Spleen (tissue), 11 donors: ENCODE measurements around the gene ZBTB4. TPM values are rescaled to one million over a fixed set of nuclear protein-coding genes. Genes with fewer than 3 reads are reported as not detected.
A peak's percentile ranks its signal among the peaks of the same experiment; 100 is the strongest.

Source experiments
- DNase-seq: peaks from one replicate; pipeline ENCODE4 v3.0.0-alpha.2; 2020
- H3K27ac ChIP-seq, 8 donors: fragments of 200-600 bp; sonication (generic) in 7 of 8; 1 replicate in 4 of 8; 2 replicates in 4 of 8; pipeline versions ENCODE4 v1.5.0 to v1.8.0; 2016 to 2021; ENCODE audit warnings: inconsistent platforms in 4 of 8, mild to moderate bottlenecking in 4 of 8, moderate library complexity in 1 of 8
- H3K27me3 ChIP-seq, 7 donors: fragments of 200-600 bp; sonication (generic) in 6 of 7; replicated peaks in 1 of 7; 1 replicate in 4 of 7; 2 replicates in 3 of 7; pipeline versions ENCODE4 v1.5.0 to v1.8.0; 2016 to 2021; ENCODE audit warnings: inconsistent platforms in 3 of 7, mild to moderate bottlenecking in 1 of 7
- H3K36me3 ChIP-seq, 6 donors: fragments of 200-600 bp; sonication (generic) in 5 of 6; 1 replicate in 4 of 6; 2 replicates in 2 of 6; pipeline versions ENCODE4 v1.5.0 to v1.8.0; 2016 to 2021; ENCODE audit warnings: inconsistent platforms in 2 of 6
- H3K4me1 ChIP-seq, 6 donors: fragments of 200-600 bp; sonication (generic) in 5 of 6; 1 replicate in 3 of 6; 2 replicates in 3 of 6; pipeline versions ENCODE4 v1.5.0 to v1.8.0; 2016 to 2021; ENCODE audit warnings: inconsistent platforms in 3 of 6
- H3K4me3 ChIP-seq, 8 donors: fragments of 200-600 bp; sonication (generic) in 7 of 8; 1 replicate in 4 of 8; 2 replicates in 4 of 8; pipeline versions ENCODE4 v1.5.0 to v1.8.0; 2016 to 2021; ENCODE audit warnings: inconsistent platforms in 4 of 8, mild to moderate bottlenecking in 4 of 8, moderate library complexity in 2 of 8
- H3K9me3 ChIP-seq, 8 donors: fragments of 200-600 bp; sonication (generic) in 7 of 8; 1 replicate in 4 of 8; 2 replicates in 4 of 8; pipeline versions ENCODE4 v1.5.0 to v1.8.0; 2016 to 2021; ENCODE audit warnings: inconsistent platforms in 4 of 8
- POLR2A ChIP-seq, 3 donors: fragments of 450-650 bp; IDR thresholded peaks; one replicate each; pipeline ENCODE4 v1.5.1; 2017; ENCODE audit warnings: antibody characterized with exemption in 3 of 3, mild to moderate bottlenecking in 1 of 3
- POLR2AphosphoS5 ChIP-seq, 3 donors: sonication (generic); formaldehyde crosslinking; IDR thresholded peaks; one replicate each; pipeline ENCODE4 v1.5.1; 2017; ENCODE audit warnings: antibody characterized with exemption in 3 of 3
- WGBS, 5 donors: extraction: QIAGEN DNeasy Blood & Tissue Kit in 3 of 5; methylation state at CpG; one replicate each; pipeline versions ENCODE4 v1.1.5 to v1.1.7; 2013 to 2018; 5-methylcytosine and 5-hydroxymethylcytosine counted together
- intact Hi-C: fragments of 100-400 bp; cut with DNase I; formaldehyde crosslinking; loops from one replicate; pipeline ENCODE4 v1.15.0; 2023; ENCODE audit warnings: low total_unique reads
- polyA plus RNA-seq, 3 donors: library from polyadenylated mRNA; stranded (reverse); fragments of 200-250 nt; gene quantifications; one replicate each; pipeline ENCODE4 v1.2.1, GENCODE V29; 2013
- total RNA-seq, 7 donors: library from RNA; depleted of rRNA in 3 of 7; stranded (reverse); fragments of >200 nt in 3 of 7; fragmentation: NEBNext Ultra II Directional in 4 of 7; extraction: Animal tissue kit (Norgen Biotek cat#: 25700) in 4 of 7; gene quantifications; one replicate each; pipeline versions ENCODE4 v1.1.0 to v1.2.1, GENCODE V29; 2016 to 2021
- TF ChIP-seq, protein P1 (sequence below), 11 experiments: fragments of 200-600 bp in 7 of 11; fragments of 450-650 bp in 4 of 11; sonication (generic) in 4 of 11; IDR thresholded peaks in 8 of 11; conservative IDR thresholded peaks in 3 of 11; 1 replicate in 7 of 11; 2 replicates in 4 of 11; pipeline versions ENCODE4 v1.4.0 to v1.8.0; 2016 to 2021; ENCODE audit warnings: antibody characterized with exemption in 11 of 11, inconsistent platforms in 4 of 11, mild to moderate bottlenecking in 1 of 11
- donor health status: healthy with polysubstance abuse.
- donor health status: DM: no; HTN: no; CAD: no; lungs with moderate emphysema.
- donor health status: DM: no; HTN: no; CAD: no.
- donor health status: Bipolar disorder and iron deficiency.
- donor health status: healthy.
- donor health status: DM: no; HTN: no; CAD: no.
- donor health status: DM: yes; HTN: yes; CAD: no.

The ZBTB4 gene
- total and polyA plus RNA-seq, 10 donors: 10.5 to 68.8 (median 42.2) TPM

DNA sequence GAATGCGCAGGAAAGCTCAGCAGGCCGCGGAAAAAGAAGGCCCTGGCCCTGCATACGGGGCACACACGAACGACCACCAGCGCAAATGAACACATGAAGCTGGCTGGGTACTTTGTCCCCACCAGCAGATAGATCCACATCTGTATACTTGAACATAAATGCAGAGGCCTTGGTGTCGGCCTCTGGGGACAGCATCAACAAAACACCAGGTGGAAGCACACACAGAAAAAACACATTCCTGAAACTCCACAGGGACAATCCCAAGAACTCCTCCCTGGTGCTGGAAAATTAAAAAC lies 606 bp upstream of the ZBTB4 start:
- intact Hi-C loops: no loop called here
- Histone ChIP-seq H3K27me3 (no peaks in the 10 kb centered on the region), H3K4me3 (peak overlapping the region; percentile 66 to 94 (median 83)), H3K36me3 (no peaks in the 10 kb centered on the region), H3K9me3 (no peaks in the 10 kb centered on the region), H3K27ac (peak overlapping the region; percentile 98 to 100 (median 99)), H3K4me1 (peaks cover 25 to 83% (median 70%) of the 10 kb centered on the region in 6 donors)
- WGBS, 5 donors: 8 to 15% (median 12%) methylated on average over 7 to 8 of the region's 8 CpGs
- TF ChIP-seq, protein P1, sequence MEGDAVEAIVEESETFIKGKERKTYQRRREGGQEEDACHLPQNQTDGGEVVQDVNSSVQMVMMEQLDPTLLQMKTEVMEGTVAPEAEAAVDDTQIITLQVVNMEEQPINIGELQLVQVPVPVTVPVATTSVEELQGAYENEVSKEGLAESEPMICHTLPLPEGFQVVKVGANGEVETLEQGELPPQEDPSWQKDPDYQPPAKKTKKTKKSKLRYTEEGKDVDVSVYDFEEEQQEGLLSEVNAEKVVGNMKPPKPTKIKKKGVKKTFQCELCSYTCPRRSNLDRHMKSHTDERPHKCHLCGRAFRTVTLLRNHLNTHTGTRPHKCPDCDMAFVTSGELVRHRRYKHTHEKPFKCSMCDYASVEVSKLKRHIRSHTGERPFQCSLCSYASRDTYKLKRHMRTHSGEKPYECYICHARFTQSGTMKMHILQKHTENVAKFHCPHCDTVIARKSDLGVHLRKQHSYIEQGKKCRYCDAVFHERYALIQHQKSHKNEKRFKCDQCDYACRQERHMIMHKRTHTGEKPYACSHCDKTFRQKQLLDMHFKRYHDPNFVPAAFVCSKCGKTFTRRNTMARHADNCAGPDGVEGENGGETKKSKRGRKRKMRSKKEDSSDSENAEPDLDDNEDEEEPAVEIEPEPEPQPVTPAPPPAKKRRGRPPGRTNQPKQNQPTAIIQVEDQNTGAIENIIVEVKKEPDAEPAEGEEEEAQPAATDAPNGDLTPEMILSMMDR (IDR thresholded peaks at IDR 0.05 in 8 of 11, conservative IDR thresholded peaks at IDR 0.05 in 3 of 11): no peak
- no peak for DNase-seq

DNA sequence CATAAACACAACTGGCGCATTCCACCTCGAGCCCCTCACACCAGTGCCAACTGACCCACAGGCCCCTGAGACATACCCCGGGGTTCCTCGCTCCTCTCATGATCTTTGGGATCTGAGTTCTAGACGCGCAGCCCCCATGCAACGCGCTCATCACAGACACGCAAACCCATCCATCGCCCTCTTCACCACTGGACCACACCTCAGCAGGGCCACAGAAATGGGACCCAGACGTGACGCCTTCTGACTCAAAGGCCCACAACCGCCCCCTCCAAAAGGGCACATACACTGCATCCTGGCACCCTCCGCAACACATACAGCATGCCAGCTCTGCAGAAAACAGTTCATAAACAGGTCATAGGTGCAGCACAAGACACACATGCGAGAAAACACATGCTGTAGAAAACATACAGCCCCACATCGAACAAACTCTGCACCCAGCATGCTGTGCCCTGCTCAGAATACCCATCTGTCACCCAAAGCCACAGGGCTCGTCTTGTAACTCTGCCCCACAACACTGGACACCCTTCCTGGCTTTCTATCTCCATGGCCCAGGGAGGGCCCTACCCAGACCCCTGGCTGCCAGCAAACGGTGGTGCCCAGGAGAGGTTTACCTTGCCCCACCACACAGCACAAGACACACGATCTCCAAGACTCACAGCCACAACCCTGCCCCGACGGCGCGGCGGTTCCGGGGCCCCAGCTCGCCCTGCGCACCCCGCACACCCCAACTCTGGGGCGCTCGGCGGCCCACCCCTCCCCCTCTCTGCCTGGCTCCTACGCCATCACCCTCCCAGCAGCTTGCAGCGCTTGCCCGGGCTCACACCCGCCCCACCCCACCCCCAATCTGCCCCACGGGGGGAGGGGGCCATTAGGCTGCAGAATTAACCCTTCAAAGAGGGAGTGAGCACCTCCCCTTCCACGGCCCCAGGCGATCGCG lies 887 bp downstream of the ZBTB4 start:
- intact Hi-C loops: no loop called here
- peaks cover 0 to 7% (median 0%) of the 10 kb centered on the region in 6 donors for H3K36me3 ChIP-seq
- H3K27me3 ChIP-seq: no peaks in the 10 kb centered on the region
- TF ChIP-seq, protein P1 (IDR thresholded peaks at IDR 0.05 in 8 of 11, conservative IDR thresholded peaks at IDR 0.05 in 3 of 11): peak in 2 of 11 experiments; percentile 6 to 14
- TF ChIP-seq POLR2AphosphoS5 (IDR thresholded peaks at IDR 0.05) (peak in 1 of 3 donors; percentile 73), POLR2A (IDR thresholded peaks at IDR 0.05) (no peak)
- peak overlapping the region; percentile 98 to 100 (median 99) for H3K27ac ChIP-seq
- 22 to 43% (median 27%) methylated on average over 24 to 40 of the region's 40 CpGs for WGBS, 5 donors
- DNase-seq: peak; percentile 91
- H3K4me1 ChIP-seq: peaks cover 31 to 94% (median 71%) of the 10 kb centered on the region in 6 donors
- peak overlapping the region; percentile 66 to 94 (median 83) for H3K4me3 ChIP-seq
- H3K9me3 ChIP-seq: no peaks in the 10 kb centered on the region

DNA sequence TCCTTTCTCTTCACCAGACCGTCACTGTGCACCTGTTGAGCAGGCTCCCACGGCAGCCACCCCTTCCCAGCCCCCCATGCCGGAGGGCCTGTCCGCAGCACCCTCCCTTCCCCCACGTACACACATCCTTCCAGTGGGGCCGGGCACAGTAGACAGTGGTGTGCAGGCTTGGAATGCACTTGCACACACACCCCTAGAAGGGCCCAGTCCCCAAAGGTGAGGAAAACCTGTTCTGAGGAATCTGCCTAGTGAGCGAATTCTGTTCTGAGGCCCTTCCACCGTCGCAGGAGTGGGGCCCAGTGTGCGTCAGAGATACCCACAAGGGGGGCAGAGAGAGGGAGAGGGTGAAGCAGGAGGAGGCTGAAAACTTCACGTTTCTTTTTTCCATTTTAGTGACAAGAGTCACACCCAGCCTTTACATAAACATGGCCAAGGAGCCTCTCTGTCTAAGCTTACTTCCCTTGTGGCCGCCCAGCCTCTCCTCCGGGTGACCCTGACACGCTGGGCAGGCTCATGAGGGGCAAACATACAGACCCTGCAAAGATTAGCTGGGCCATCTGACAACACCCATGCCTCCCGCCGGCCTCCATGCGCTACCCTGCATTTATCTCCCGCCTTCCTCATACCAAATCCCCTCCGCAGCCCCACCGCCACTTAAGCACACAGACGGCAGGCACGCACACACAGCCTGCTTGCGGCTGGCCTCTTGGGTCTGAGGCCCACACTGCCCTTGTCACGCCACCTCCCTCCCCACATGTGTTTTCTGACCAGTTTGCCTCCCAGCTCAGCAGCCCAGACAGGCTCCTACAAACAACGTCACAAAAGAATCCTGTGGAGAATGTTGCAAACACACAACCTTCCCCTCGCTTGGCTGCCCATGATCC lies 1.8 kb downstream of the ZBTB4 start:
- peak overlapping the region in 7 of 8 donors; percentile 66 to 94 (median 83) for H3K4me3 ChIP-seq
- peak; percentile 81 for DNase-seq

More for the DNA sequence above, 1.8 kb downstream of the ZBTB4 start:
- TF ChIP-seq POLR2A (IDR thresholded peaks at IDR 0.05): no peak
- peak; percentile 48 to 74 (median 71) for TF ChIP-seq POLR2AphosphoS5 (IDR thresholded peaks at IDR 0.05)
- TF ChIP-seq, protein P1 (IDR thresholded peaks at IDR 0.05 in 8 of 11, conservative IDR thresholded peaks at IDR 0.05 in 3 of 11): no peak
- intact Hi-C loops: no loop called here
- H3K4me1 ChIP-seq: peaks cover 32 to 95% (median 66%) of the 10 kb centered on the region in 6 donors
- peak overlapping the region; percentile 98 to 100 (median 99) for H3K27ac ChIP-seq
- no peaks in the 10 kb centered on the region for H3K27me3 ChIP-seq
- 32 to 40% (median 33%) methylated on average over 23 to 26 of the region's 26 CpGs for WGBS, 5 donors
- H3K9me3 ChIP-seq: no peaks in the 10 kb centered on the region
- H3K36me3 ChIP-seq: peaks cover 0 to 7% (median 0%) of the 10 kb centered on the region in 6 donors
